GM13976 (cell line): Measurements from ENCODE around the gene KCNH6.

Experiments
- DNase-seq: peaks from one replicate; pipeline ENCODE4 v3.0.0; 2012; ENCODE audit warnings: low spot score
- in situ Hi-C: fragments of 300-500 bp; cut with MboI; formaldehyde crosslinking; loops from one replicate; pipeline ENCODE4 v1.12.0; 2022; ENCODE audit warnings: low sequenced_read_pairs, mixed read lengths, inconsistent platforms; ENCODE audit not compliant: unreplicated experiment
- TF ChIP-seq, protein P1 (sequence below): IDR thresholded peaks from 2 replicates; pipeline ENCODE4 v1.5.1; 2012; ENCODE audit warnings: borderline replicate concordance, mild to moderate bottlenecking; ENCODE audit not compliant: insufficient read depth; ENCODE audit errors: extremely low read depth, missing control alignments, control extremely low read depth

KCNH6 gene

DNA sequence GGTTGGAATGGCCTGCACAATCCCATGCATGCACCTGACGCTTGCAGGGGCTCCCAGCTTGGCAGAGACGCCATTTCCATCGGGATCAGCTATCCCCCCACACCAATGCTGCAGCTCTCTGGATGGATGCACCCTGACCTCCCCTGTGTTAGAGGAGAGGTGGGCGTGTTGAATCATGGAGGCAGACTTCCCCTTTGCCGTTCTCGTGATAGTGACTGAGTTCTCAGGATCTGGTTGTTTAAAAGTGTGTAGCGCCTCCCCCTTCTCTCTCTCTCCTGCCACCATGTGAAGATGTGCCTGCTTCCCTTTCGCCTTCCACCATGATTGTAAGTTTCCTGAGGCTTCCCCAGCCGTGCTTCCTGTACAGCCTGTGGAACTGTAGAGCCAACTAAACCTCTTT, 17.8 kb upstream of the KCNH6 start:
- in situ Hi-C loops = no loop called here
- DNase-seq = no peak
- TF ChIP-seq, protein P1, sequence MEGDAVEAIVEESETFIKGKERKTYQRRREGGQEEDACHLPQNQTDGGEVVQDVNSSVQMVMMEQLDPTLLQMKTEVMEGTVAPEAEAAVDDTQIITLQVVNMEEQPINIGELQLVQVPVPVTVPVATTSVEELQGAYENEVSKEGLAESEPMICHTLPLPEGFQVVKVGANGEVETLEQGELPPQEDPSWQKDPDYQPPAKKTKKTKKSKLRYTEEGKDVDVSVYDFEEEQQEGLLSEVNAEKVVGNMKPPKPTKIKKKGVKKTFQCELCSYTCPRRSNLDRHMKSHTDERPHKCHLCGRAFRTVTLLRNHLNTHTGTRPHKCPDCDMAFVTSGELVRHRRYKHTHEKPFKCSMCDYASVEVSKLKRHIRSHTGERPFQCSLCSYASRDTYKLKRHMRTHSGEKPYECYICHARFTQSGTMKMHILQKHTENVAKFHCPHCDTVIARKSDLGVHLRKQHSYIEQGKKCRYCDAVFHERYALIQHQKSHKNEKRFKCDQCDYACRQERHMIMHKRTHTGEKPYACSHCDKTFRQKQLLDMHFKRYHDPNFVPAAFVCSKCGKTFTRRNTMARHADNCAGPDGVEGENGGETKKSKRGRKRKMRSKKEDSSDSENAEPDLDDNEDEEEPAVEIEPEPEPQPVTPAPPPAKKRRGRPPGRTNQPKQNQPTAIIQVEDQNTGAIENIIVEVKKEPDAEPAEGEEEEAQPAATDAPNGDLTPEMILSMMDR = no peak

DNA sequence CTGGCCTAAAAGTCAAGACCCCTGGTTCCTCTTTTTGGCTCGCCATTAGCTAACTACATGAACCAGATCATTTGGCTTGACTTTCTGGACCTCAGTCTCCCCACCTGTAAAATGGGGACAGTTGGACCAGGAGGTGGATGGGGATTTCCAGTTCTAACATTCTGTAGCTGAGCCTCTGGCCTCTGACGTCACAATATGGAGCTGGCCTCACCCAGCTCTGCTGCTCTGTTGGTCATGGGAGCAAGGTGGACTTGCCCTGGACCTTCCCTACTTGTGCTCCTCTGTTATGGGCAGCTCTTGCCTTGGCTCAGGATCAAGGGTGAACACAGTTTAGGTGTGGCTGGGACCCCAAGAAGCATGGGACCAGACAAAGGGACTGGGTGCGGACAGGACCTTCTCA, 16.5 kb upstream of the KCNH6 start:
- no peak for DNase-seq
- TF ChIP-seq, protein P1 = no peak
- in situ Hi-C loops = no loop called here

DNA sequence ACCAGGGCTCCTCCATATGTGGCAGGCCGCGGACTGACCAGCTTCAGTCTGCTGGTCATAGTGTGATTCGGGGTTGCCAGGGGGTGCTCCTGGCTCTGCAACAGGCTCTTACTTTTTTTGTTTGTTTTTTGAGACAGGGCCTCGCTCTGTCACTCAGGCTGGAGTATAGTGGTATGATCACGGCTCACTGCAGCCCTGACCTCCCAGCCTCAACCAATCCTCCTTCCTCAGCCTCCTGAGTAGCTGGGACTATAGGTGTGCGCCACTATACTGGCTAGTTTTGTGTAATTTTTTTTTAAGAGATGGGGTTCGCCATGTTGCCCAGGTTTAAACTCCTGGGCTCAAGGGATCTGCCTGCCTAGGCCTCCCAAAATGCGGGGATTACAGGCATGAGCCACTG, 11.8 kb upstream of the KCNH6 start:
- TF ChIP-seq, protein P1 = no peak
- no peak for DNase-seq
- in situ Hi-C loops = no loop called here

DNA sequence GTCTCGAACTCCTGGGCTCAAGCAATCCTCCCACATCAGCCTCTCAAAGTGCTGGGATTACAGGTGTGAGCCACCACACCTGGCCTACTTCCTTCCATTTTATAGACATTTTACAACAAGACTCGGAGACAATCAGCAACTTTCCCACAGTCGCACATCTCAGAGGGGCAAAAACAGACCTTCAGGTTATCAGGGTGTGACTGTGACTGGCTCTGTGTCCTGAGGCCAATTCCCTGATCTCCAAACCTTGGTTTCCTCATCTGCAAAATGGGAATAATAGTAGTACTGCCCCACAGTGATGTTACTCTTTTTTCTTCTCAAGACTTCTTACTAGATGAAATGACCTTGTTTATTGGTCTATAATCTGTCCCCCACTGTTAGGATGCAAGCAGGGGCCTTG, 10.8 kb upstream of the KCNH6 start:
- TF ChIP-seq, protein P1 = no peak
- DNase-seq = no peak
- in situ Hi-C loops = no loop called here

DNA sequence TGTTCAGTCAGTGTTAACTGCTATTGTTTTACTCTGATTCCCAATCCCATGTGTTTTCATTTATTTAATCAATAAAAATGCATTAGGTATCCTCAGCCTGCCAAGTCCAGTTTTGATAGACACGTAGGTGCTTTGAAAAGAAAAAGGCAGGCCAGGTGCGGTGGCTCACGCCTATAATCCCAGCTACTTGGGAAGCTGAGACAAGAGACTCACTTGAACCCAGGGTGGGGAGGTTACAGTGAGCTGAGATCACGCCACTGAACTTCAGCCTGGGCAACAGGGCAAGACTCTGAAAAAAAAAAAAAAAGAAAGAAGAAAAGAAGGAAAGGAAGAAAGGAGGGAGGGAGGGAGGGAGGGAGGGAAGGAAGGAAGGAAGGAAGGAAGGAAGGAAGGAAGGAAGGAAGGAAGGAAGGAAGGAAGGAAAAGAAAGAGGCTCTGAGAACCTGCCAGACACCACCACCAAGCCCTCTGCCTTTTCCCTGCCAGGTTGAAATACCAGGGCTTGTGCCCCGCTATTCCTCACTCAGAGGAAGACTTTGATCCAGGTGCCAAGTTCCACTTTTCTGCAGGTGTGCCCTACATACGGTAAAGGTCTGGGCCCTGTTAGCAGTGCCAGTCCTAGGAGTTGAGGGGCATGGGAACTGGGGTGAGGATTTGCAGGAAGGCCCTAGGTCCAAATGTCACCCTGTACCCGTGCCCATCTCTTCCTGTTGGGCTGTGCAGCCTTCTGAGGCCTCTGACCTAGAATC, 10.1 kb upstream of the KCNH6 start:
- TF ChIP-seq, protein P1 = no peak
- in situ Hi-C loops = no loop called here
- no peak for DNase-seq

DNA sequence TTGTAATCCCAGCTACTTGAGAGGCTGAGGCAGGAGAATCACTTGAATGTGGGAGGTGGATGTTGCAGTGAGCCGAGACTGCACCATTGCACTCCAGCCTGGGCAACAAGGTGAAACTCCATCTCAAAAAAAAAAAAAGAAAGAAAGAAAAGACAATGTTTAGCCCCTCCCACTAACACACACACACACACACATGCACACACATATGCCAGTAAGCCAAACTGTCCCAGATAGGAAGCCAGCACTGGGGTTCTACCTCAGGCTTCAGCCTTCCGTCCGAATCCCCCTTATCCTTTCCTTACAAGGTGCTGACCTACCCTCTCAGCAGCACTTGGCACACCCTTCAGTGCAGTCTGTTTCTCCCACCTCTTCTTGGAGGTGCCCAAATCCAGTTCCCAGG, 8.7 kb upstream of the KCNH6 start:
- in situ Hi-C loops = no loop called here
- no peak for DNase-seq
- TF ChIP-seq, protein P1 = no peak
